ENCODE results near the gene FAM237B. TPM values are rescaled to one million over a fixed set of nuclear protein-coding genes. Genes with fewer than 3 reads are reported as not detected.

Gene FAM237B
- total RNA-seq, 1 donor from 2014 or later, result not detected

DNA sequence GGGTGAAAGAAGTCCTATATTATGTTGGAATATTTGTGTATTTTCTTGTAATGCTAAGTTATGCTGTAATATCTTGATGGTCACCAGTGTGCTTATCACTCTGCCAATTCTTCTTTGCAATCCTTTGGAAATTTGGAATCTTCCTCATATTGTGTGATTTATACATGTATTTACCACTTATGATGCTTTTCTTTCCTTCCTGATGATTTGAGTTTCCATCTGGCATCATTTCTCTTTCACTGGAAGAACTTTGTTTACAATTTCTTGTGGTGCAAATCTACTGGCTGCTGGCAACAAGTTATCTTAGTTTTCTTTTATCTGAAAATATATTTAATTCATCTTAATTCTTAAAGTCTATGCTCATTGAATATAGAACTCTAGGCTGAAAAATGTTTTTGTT is 46.9 kb downstream of the FAM237B start:
- TF ChIP-seq, protein P1, sequence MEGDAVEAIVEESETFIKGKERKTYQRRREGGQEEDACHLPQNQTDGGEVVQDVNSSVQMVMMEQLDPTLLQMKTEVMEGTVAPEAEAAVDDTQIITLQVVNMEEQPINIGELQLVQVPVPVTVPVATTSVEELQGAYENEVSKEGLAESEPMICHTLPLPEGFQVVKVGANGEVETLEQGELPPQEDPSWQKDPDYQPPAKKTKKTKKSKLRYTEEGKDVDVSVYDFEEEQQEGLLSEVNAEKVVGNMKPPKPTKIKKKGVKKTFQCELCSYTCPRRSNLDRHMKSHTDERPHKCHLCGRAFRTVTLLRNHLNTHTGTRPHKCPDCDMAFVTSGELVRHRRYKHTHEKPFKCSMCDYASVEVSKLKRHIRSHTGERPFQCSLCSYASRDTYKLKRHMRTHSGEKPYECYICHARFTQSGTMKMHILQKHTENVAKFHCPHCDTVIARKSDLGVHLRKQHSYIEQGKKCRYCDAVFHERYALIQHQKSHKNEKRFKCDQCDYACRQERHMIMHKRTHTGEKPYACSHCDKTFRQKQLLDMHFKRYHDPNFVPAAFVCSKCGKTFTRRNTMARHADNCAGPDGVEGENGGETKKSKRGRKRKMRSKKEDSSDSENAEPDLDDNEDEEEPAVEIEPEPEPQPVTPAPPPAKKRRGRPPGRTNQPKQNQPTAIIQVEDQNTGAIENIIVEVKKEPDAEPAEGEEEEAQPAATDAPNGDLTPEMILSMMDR (IDR thresholded peaks at IDR 0.05; ENCODE audit: unreplicated experiment), result no peak
- Mint-ChIP-seq H3K9me3 (ENCODE audit: unreplicated experiment) (no peaks in the 10 kb centered on the region), H3K4me1 (ENCODE audit: unreplicated experiment) (no peaks in the 10 kb centered on the region), H3K27me3 (ENCODE audit: unreplicated experiment) (no peaks in the 10 kb centered on the region), H3K36me3 (ENCODE audit: low read depth, unreplicated experiment) (no peaks in the 10 kb centered on the region), H3K27ac (ENCODE audit: unreplicated experiment) (no peak overlapping the region), H3K4me3 (ENCODE audit: unreplicated experiment) (no peak overlapping the region)
- DNase-seq (ENCODE audit: low spot score), result no peak

DNA sequence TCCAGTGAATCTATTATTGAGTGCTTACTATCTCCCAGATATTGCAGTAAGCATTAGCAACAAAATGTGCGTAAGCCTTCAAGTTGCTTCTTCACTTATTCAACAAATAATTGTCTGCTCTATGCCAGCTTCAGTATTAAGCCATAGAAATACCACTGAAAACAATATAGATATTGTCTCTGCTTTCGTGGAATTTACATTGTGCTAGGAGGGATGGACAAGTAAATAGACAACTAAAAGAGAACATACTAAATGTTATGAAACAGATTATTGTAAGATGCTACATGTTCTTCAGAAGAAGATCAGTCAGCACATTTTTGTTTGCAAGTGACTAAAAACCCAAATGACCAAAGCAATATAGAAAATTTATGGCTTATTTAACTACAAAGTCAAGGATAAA is 48.9 kb downstream of the FAM237B start:
- no peaks in the 10 kb centered on the region for H3K27me3 Mint-ChIP-seq (ENCODE audit: unreplicated experiment)
- no peak overlapping the region for H3K27ac Mint-ChIP-seq (ENCODE audit: unreplicated experiment)
- no peak overlapping the region for H3K4me3 Mint-ChIP-seq (ENCODE audit: unreplicated experiment)
- no peaks in the 10 kb centered on the region for H3K36me3 Mint-ChIP-seq (ENCODE audit: low read depth, unreplicated experiment)
- DNase-seq (ENCODE audit: low spot score), result no peak
- H3K4me1 Mint-ChIP-seq (ENCODE audit: unreplicated experiment), result no peaks in the 10 kb centered on the region
- no peaks in the 10 kb centered on the region for H3K9me3 Mint-ChIP-seq (ENCODE audit: unreplicated experiment)
- TF ChIP-seq, protein P1 (IDR thresholded peaks at IDR 0.05; ENCODE audit: unreplicated experiment), result no peak

DNA sequence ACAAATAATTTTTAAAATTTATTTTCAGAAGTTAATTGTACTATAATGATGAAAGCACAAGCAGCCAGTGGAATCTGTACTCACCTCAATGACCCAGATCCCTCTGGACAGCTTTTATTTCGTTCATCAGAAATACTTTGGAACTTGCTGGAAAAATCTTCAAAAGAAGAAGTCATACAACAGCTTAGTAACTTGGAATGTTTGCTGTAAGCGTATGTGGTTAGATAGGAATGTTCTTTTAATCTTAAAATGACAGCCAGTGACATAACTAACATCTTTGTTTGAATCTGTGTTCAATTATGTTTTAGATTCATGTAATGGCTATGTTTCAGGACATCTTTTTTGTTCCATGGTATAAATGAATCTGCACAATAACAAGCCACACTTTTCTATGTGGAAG is 49.4 kb downstream of the FAM237B start:
- no peaks in the 10 kb centered on the region for H3K4me1 Mint-ChIP-seq (ENCODE audit: unreplicated experiment)
- no peaks in the 10 kb centered on the region for H3K36me3 Mint-ChIP-seq (ENCODE audit: low read depth, unreplicated experiment)
- no peaks in the 10 kb centered on the region for H3K9me3 Mint-ChIP-seq (ENCODE audit: unreplicated experiment)
- no peaks in the 10 kb centered on the region for H3K27me3 Mint-ChIP-seq (ENCODE audit: unreplicated experiment)
- H3K27ac Mint-ChIP-seq (ENCODE audit: unreplicated experiment), result no peak overlapping the region
- no peak overlapping the region for H3K4me3 Mint-ChIP-seq (ENCODE audit: unreplicated experiment)
- TF ChIP-seq, protein P1 (IDR thresholded peaks at IDR 0.05; ENCODE audit: unreplicated experiment), result no peak
- no peak for DNase-seq (ENCODE audit: low spot score)

DNA sequence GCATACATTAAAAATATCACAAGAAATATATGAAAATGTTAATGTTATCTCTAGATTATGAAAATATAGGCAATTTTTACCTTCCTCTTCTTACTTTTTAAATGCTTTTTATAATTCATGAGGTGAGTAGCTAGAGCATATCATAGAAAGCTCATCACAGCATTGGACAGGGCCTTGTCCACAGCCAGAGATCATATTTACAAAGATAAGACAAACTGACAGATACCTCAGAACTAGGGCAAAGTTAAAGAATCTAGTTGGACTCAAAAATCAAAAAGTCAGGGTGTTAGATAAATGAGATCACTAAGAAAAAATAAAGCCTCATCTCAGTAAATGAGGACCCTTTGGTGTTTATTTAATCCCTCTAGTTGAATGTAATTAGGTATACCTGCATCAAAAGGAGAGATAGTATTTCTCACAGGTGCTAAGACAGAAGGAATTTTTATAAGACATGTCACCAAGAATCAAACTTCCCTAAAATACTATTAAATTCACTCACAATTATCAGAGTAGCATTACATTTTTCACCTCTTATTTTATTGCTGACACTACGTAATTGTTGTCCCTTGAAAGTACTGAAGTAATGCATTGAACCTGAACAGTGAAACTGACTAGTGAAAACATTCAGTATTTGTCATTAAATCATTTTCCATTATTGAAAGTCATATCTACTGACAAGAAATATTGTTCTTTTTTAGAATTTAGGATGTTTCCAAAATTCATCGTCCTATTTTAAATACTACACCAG is 50.5 kb downstream of the FAM237B start:
- Mint-ChIP-seq H3K36me3 (ENCODE audit: low read depth, unreplicated experiment) (no peaks in the 10 kb centered on the region), H3K27me3 (ENCODE audit: unreplicated experiment) (no peaks in the 10 kb centered on the region), H3K4me1 (ENCODE audit: unreplicated experiment) (no peaks in the 10 kb centered on the region), H3K4me3 (ENCODE audit: unreplicated experiment) (no peak overlapping the region), H3K27ac (ENCODE audit: unreplicated experiment) (no peak overlapping the region), H3K9me3 (ENCODE audit: unreplicated experiment) (no peaks in the 10 kb centered on the region)
- no peak for DNase-seq (ENCODE audit: low spot score)
- TF ChIP-seq, protein P1 (IDR thresholded peaks at IDR 0.05; ENCODE audit: unreplicated experiment), result no peak

DNA sequence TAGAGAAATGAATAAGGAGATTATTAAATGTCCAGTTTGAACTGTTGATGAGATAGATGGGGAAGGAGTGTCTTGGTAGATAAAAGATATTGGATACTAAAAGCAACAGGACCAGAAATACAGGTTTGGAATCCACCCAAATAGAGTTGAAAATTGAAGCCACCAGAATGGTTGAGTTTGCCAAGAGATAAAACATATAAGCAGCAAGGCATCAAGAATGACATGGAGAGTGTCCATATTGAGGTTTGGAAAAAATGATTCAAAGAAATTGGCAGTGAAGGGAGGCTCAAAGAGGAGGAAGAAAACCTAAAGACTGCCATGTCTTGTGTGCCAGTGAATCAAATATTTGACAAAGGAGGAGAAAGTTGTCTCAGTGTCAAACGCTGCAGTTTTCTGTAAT is 51.9 kb downstream of the FAM237B start:
- Mint-ChIP-seq H3K4me3 (ENCODE audit: unreplicated experiment) (no peak overlapping the region), H3K9me3 (ENCODE audit: unreplicated experiment) (no peaks in the 10 kb centered on the region), H3K27me3 (ENCODE audit: unreplicated experiment) (no peaks in the 10 kb centered on the region), H3K36me3 (ENCODE audit: low read depth, unreplicated experiment) (no peaks in the 10 kb centered on the region), H3K4me1 (ENCODE audit: unreplicated experiment) (no peaks in the 10 kb centered on the region), H3K27ac (ENCODE audit: unreplicated experiment) (no peak overlapping the region)
- DNase-seq (ENCODE audit: low spot score), result no peak
- TF ChIP-seq, protein P1 (IDR thresholded peaks at IDR 0.05; ENCODE audit: unreplicated experiment), result no peak
